Peyer's patch (tissue), 4 donors: ENCODE measurements around the gene LAMP5.

Source experiments
- POLR2A ChIP-seq, 2 donors: fragments of 450-650 bp; IDR thresholded peaks; one replicate each; pipeline ENCODE4 v1.5.1; 2017; ENCODE audit warnings: antibody characterized with exemption in 2 of 2, mild to moderate bottlenecking in 2 of 2, moderate library complexity in 2 of 2
- TF ChIP-seq, protein P1 (sequence below), 6 experiments: fragments of 450-650 bp in 4 of 6; fragments of 200-600 bp in 2 of 6; sonication (generic) in 1 of 6; IDR thresholded peaks; one replicate each; pipeline ENCODE4 v1.5.1; 2017 to 2019; ENCODE audit warnings: antibody characterized with exemption in 6 of 6, mild to moderate bottlenecking in 3 of 6, moderate library complexity in 1 of 6

DNA sequence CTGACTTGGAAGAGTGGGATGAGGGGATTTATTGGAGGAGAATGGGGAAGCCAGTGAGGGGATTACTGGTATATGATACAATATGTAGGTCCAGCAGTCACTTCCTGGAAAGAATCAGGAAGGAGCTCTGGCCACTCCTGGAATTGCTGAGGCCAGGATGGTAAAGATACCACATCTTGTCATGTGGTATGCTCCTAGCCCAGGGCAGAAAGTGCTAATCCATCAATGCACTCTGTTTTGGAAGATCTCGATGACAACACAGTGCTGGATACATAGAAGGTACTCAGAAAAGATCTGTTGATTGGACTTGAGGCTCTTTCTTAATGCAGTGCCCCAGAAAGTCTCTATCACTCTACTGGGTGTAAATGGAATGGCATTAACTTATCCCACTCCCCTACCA, 52.6 kb downstream of the LAMP5 start:
- TF ChIP-seq, protein P1, sequence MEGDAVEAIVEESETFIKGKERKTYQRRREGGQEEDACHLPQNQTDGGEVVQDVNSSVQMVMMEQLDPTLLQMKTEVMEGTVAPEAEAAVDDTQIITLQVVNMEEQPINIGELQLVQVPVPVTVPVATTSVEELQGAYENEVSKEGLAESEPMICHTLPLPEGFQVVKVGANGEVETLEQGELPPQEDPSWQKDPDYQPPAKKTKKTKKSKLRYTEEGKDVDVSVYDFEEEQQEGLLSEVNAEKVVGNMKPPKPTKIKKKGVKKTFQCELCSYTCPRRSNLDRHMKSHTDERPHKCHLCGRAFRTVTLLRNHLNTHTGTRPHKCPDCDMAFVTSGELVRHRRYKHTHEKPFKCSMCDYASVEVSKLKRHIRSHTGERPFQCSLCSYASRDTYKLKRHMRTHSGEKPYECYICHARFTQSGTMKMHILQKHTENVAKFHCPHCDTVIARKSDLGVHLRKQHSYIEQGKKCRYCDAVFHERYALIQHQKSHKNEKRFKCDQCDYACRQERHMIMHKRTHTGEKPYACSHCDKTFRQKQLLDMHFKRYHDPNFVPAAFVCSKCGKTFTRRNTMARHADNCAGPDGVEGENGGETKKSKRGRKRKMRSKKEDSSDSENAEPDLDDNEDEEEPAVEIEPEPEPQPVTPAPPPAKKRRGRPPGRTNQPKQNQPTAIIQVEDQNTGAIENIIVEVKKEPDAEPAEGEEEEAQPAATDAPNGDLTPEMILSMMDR (IDR thresholded peaks at IDR 0.05) = no peak
- no peak for TF ChIP-seq POLR2A (IDR thresholded peaks at IDR 0.05)
